Sigmoid colon (tissue), 4 donors: ENCODE measurements around the gene TECTA.

ENCODE experiments used
- CTCF ChIP-seq, 4 experiments: fragments of 450-650 bp in 3 of 4; fragments of 200-600 bp in 1 of 4; IDR thresholded peaks; one replicate each; pipeline ENCODE4 v1.5.1; 2016 to 2019; ENCODE audit warnings: antibody characterized with exemption in 4 of 4, mild to moderate bottlenecking in 3 of 4, moderate library complexity in 2 of 4
- EP300 ChIP-seq, 4 donors: sonication (generic); formaldehyde crosslinking; IDR thresholded peaks; one replicate each; pipeline ENCODE4 v1.6.1; 2017; ENCODE audit warnings: antibody characterized with exemption in 4 of 4
- POLR2A ChIP-seq, 2 donors: fragments of 450-650 bp; IDR thresholded peaks; one replicate each; pipeline ENCODE4 v1.6.1; 2016; ENCODE audit warnings: antibody characterized with exemption in 2 of 2, mild to moderate bottlenecking in 2 of 2, moderate library complexity in 2 of 2

GRCh38 chr11:121152764-121153163 is 51.7 kb downstream of the TECTA start:
- no peak for TF ChIP-seq POLR2A (IDR thresholded peaks at IDR 0.05)
- TF ChIP-seq CTCF (IDR thresholded peaks at IDR 0.05), result no peak
- no peak for TF ChIP-seq EP300 (IDR thresholded peaks at IDR 0.05)
